HEK293 (cell line): ENCODE results near the gene FIP1L1.

Experiments used
- MEIS1 ChIP-seq: sonication (generic); formaldehyde crosslinking; IDR thresholded peaks from 2 replicates; pipeline ENCODE4 v1.8.1; 2022; ENCODE audit warnings: missing genetic modification reagents, mild to moderate bottlenecking, borderline replicate concordance
- SETDB1 ChIP-seq: IDR thresholded peaks from one replicate; pipeline ENCODE4 v1.6.1; 2017; ENCODE audit warnings: mild to moderate bottlenecking, low read length, moderate library complexity, mixed read lengths; ENCODE audit not compliant: insufficient read length
- SP2 ChIP-seq: fragments of 450-650 bp; formaldehyde crosslinking; IDR thresholded peaks from 2 replicates; pipeline ENCODE4 v1.5.1; 2016; ENCODE audit warnings: missing biosample characterization, missing genetic modification characterization
- ZNF670 ChIP-seq: fragments of 450-650 bp; formaldehyde crosslinking; IDR thresholded peaks from 2 replicates; pipeline ENCODE4 v1.5.1; 2016; ENCODE audit warnings: missing biosample characterization, missing genetic modification characterization, low read depth
- ZNF843 ChIP-seq: fragments of 450-650 bp; formaldehyde crosslinking; IDR thresholded peaks from 2 replicates; pipeline ENCODE4 v1.5.1; 2016; ENCODE audit warnings: missing biosample characterization, missing genetic modification characterization
- TF ChIP-seq, protein P1 (sequence below): fragments of 450-650 bp; formaldehyde crosslinking; IDR thresholded peaks from 2 replicates; pipeline ENCODE4 v1.5.1; 2016; ENCODE audit warnings: missing biosample characterization, missing genetic modification characterization
- TF ChIP-seq, protein P2 (sequence below): fragments of 450-650 bp; formaldehyde crosslinking; IDR thresholded peaks from 2 replicates; pipeline ENCODE4 v1.5.1; 2016; ENCODE audit warnings: missing biosample characterization, missing genetic modification characterization
- TF ChIP-seq, protein P3 (sequence below): fragments of 450-650 bp; formaldehyde crosslinking; IDR thresholded peaks from 2 replicates; pipeline ENCODE4 v1.5.1; 2016; ENCODE audit warnings: missing biosample characterization, missing genetic modification characterization

DNA sequence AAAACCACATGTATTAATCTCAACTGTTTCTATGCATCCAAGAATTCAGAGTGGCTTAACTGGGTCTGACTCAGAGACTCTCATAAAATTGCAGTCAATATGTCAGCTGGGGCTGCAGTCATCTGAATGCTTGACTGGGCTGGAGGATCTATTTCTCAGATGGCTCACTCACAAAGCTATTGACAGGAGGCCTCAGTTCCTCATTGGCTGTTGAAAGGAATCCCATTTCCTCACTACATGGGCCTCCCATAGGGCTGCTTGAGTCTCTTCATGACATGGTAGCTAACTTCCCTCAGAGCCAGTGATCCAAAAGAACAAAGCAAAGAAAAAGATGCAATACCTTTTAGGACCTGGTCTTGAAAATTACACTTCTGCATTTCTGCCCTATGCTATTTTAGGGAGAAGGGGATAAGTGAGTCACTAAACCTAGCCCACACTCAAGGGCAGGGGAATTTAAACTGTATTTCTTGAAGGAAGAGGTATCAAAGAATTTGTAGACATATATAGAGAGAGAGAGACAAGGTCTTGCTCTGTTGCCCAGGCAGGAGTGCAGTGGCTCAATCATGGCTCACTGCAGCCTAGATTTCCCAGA, 21.4 kb upstream of the FIP1L1 start:
- TF ChIP-seq, protein P1, sequence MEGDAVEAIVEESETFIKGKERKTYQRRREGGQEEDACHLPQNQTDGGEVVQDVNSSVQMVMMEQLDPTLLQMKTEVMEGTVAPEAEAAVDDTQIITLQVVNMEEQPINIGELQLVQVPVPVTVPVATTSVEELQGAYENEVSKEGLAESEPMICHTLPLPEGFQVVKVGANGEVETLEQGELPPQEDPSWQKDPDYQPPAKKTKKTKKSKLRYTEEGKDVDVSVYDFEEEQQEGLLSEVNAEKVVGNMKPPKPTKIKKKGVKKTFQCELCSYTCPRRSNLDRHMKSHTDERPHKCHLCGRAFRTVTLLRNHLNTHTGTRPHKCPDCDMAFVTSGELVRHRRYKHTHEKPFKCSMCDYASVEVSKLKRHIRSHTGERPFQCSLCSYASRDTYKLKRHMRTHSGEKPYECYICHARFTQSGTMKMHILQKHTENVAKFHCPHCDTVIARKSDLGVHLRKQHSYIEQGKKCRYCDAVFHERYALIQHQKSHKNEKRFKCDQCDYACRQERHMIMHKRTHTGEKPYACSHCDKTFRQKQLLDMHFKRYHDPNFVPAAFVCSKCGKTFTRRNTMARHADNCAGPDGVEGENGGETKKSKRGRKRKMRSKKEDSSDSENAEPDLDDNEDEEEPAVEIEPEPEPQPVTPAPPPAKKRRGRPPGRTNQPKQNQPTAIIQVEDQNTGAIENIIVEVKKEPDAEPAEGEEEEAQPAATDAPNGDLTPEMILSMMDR (tag by site-specific recombination): no peak
- TF ChIP-seq ZNF670 (tag by site-specific recombination): no peak
- no peak for TF ChIP-seq SP2
- TF ChIP-seq MEIS1 (CRISPR knock-in tag): no peak
- TF ChIP-seq SETDB1: no peak
- TF ChIP-seq, protein P2, sequence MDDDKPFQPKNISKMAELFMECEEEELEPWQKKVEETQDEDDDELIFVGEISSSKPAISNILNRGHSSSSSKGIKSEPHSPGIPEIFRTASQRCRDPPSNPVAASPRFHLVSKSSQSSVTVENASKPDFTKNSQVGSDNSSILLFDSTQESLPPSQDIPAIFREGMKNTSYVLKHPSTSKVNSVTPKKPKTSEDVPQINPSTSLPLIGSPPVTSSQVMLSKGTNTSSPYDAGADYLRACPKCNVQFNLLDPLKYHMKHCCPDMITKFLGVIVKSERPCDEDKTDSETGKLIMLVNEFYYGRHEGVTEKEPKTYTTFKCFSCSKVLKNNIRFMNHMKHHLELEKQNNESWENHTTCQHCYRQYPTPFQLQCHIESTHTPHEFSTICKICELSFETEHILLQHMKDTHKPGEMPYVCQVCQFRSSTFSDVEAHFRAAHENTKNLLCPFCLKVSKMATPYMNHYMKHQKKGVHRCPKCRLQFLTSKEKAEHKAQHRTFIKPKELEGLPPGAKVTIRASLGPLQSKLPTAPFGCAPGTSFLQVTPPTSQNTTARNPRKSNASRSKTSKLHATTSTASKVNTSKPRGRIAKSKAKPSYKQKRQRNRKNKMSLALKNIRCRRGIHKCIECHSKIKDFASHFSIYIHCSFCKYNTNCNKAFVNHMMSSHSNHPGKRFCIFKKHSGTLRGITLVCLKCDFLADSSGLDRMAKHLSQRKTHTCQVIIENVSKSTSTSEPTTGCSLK (tag by site-specific recombination): no peak
- TF ChIP-seq ZNF843 (tag by site-specific recombination): no peak
- TF ChIP-seq, protein P3, sequence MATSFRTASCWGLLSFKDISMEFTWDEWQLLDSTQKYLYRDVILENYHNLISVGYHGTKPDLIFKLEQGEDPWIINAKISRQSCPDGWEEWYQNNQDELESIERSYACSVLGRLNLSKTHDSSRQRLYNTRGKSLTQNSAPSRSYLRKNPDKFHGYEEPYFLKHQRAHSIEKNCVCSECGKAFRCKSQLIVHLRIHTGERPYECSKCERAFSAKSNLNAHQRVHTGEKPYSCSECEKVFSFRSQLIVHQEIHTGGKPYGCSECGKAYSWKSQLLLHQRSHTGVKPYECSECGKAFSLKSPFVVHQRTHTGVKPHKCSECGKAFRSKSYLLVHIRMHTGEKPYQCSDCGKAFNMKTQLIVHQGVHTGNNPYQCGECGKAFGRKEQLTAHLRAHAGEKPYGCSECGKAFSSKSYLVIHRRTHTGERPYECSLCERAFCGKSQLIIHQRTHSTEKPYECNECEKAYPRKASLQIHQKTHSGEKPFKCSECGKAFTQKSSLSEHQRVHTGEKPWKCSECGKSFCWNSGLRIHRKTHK: no peak
